Gastrocnemius medialis (tissue), 4 donors: ENCODE measurements around the gene GABARAPL1. TPM values are rescaled to one million over a fixed set of nuclear protein-coding genes. Genes with fewer than 3 reads are reported as not detected.
"Not testable (repeated sequence)": the region's sequence is repeated elsewhere in the genome, so short reads cannot be mapped to it uniquely, and the experiment has no call there.

ENCODE experiments used
- ATAC-seq, 2 donors: fragments of 150-250 bp; one replicate each; pipeline ENCODE4 v1.9.1; 2016
- DNase-seq, 2 donors: peaks; one replicate each; pipeline ENCODE4 v3.0.0-alpha.2; 2019
- H3K27ac ChIP-seq, 4 donors: fragments of 200-600 bp; sonication (generic); 1 replicate in 1 of 4; 2 replicates in 3 of 4; pipeline ENCODE4 v1.5.1; 2016 to 2018; ENCODE audit warnings: mild to moderate bottlenecking in 2 of 4, moderate library complexity in 1 of 4
- H3K27me3 ChIP-seq, 3 donors: fragments of 200-600 bp; sonication (generic) in 2 of 3; 1 replicate in 1 of 3; 2 replicates in 2 of 3; pipeline versions ENCODE4 v1.5.1 to v1.6.0; 2016 to 2019; ENCODE audit warnings: mild to moderate bottlenecking in 1 of 3, moderate library complexity in 1 of 3
- H3K36me3 ChIP-seq, 2 donors: fragments of 200-600 bp; sonication (generic) in 1 of 2; one replicate each; pipeline ENCODE4 v1.5.1; 2017 to 2018
- H3K4me1 ChIP-seq, 2 donors: fragments of 200-600 bp; sonication (generic) in 1 of 2; one replicate each; pipeline ENCODE4 v1.5.1; 2016 to 2017; ENCODE audit warnings: mild to moderate bottlenecking in 2 of 2
- H3K4me3 ChIP-seq, 4 donors: fragments of 200-600 bp; sonication (generic) in 3 of 4; 1 replicate in 1 of 4; 2 replicates in 3 of 4; pipeline ENCODE4 v1.5.1; 2016 to 2019; ENCODE audit warnings: mild to moderate bottlenecking in 2 of 4
- H3K9me3 ChIP-seq, 3 donors: fragments of 200-600 bp; sonication (generic) in 2 of 3; 1 replicate in 1 of 3; 2 replicates in 2 of 3; pipeline ENCODE4 v1.5.1; 2016 to 2019
- POLR2A ChIP-seq, 2 donors: fragments of 450-650 bp; IDR thresholded peaks; one replicate each; pipeline ENCODE4 v1.6.1; 2017; ENCODE audit warnings: antibody characterized with exemption in 2 of 2, mild to moderate bottlenecking in 2 of 2, moderate library complexity in 2 of 2
- in situ Hi-C, 4 donors: fragments of 200-750 bp; cut with MboI; loops; one replicate each; pipeline versions ENCODE4 v1.15.0 to v1.8.0; 2017; ENCODE audit warnings: low sequenced_read_pairs in 4 of 4
- intact Hi-C: fragments of 100-400 bp; cut with DNase I; formaldehyde crosslinking; loops from one replicate; pipeline ENCODE4 v1.15.1; 2023; ENCODE audit warnings: low total_unique reads
- total RNA-seq, 4 donors: library from RNA; depleted of rRNA; stranded (reverse); fragments of >200 nt; gene quantifications; one replicate each; pipeline versions ENCODE4 v1.1.0 to v1.2.3, GENCODE V29; 2016
- TF ChIP-seq, protein P1 (sequence below), 5 experiments: fragments of 450-650 bp in 3 of 5; fragments of 200-600 bp in 2 of 5; sonication (generic) in 2 of 5; IDR thresholded peaks in 4 of 5; conservative IDR thresholded peaks in 1 of 5; 1 replicate in 4 of 5; 2 replicates in 1 of 5; pipeline ENCODE4 v1.5.1; 2016 to 2019; ENCODE audit warnings: antibody characterized with exemption in 5 of 5, mild to moderate bottlenecking in 3 of 5, moderate library complexity in 3 of 5

Gene GABARAPL1
- total RNA-seq, 4 donors from 2014 or later, result 144 to 605 (median 175) TPM

GRCh38 chr12:10218021-10218420 is 5.3 kb downstream of the GABARAPL1 start:
- Histone ChIP-seq H3K36me3 (peaks cover 10 to 71% of the 10 kb centered on the region in 2 donors), H3K4me3 (peak overlapping the region in 1 of 4 donors; percentile 90), H3K4me1 (peaks cover 43 to 60% of the 10 kb centered on the region in 2 donors), H3K9me3 (no peaks in the 10 kb centered on the region), H3K27ac (peak overlapping the region; percentile 98 to 100 (median 98)), H3K27me3 (no peaks in the 10 kb centered on the region)
- in situ Hi-C loops (loop anchor here in 3 of 4 donors (5.0 to 25.0 kb wide), 3 partner anchors 489 to 1569 kb away; partner anchors contain the start of gene YBX3 (in 2 of the 3)), intact Hi-C loops (no loop called here)
- TF ChIP-seq, protein P1, sequence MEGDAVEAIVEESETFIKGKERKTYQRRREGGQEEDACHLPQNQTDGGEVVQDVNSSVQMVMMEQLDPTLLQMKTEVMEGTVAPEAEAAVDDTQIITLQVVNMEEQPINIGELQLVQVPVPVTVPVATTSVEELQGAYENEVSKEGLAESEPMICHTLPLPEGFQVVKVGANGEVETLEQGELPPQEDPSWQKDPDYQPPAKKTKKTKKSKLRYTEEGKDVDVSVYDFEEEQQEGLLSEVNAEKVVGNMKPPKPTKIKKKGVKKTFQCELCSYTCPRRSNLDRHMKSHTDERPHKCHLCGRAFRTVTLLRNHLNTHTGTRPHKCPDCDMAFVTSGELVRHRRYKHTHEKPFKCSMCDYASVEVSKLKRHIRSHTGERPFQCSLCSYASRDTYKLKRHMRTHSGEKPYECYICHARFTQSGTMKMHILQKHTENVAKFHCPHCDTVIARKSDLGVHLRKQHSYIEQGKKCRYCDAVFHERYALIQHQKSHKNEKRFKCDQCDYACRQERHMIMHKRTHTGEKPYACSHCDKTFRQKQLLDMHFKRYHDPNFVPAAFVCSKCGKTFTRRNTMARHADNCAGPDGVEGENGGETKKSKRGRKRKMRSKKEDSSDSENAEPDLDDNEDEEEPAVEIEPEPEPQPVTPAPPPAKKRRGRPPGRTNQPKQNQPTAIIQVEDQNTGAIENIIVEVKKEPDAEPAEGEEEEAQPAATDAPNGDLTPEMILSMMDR (IDR thresholded peaks at IDR 0.05 in 4 of 5, conservative IDR thresholded peaks at IDR 0.05 in 1 of 5), result no peak
- no peak for TF ChIP-seq POLR2A (IDR thresholded peaks at IDR 0.05)
- DNase-seq (no peak), ATAC-seq (no peak)

- in situ Hi-C loops, result loop anchor here in 3 of 4 donors (25.0 kb wide), 2 partner anchors 492 to 1567 kb away; partner anchors contain the start of gene YBX3 (in 2 of the 3)
- intact Hi-C loops, result no loop called here
Observed at GRCh38 chr12:10220398-10221077, 7.9 kb downstream of the GABARAPL1 start.

GRCh38 chr12:10221846-10222245 is 9.2 kb downstream of the GABARAPL1 start:
- intact Hi-C loops (no loop called here), in situ Hi-C loops (loop anchor here in 3 of 4 donors (25.0 kb wide), 2 partner anchors 490 to 1565 kb away; partner anchors contain the start of gene YBX3 (in 2 of the 3))
- TF ChIP-seq, protein P1 (IDR thresholded peaks at IDR 0.05 in 4 of 5, conservative IDR thresholded peaks at IDR 0.05 in 1 of 5), result no peak
- no peak for TF ChIP-seq POLR2A (IDR thresholded peaks at IDR 0.05)
- Histone ChIP-seq H3K27me3 (no peaks in the 10 kb centered on the region), H3K9me3 (no peaks in the 10 kb centered on the region), H3K36me3 (peaks cover 16 to 75% of the 10 kb centered on the region in 2 donors), H3K4me1 (peaks cover 27 to 51% of the 10 kb centered on the region in 2 donors), H3K27ac (peak overlapping the region; percentile 98 to 100 (median 98)), H3K4me3 (no peak overlapping the region)
- DNase-seq, result no peak
- ATAC-seq, result no peak

More at GRCh38 chr12:10220398-10221077, 7.9 kb downstream of the GABARAPL1 start:
- TF ChIP-seq, protein P1 (IDR thresholded peaks at IDR 0.05 in 4 of 5, conservative IDR thresholded peaks at IDR 0.05 in 1 of 5), result no peak
- peak in 1 of 2 donors; percentile 20 for TF ChIP-seq POLR2A (IDR thresholded peaks at IDR 0.05)
- Histone ChIP-seq H3K36me3 (peaks cover 16 to 81% of the 10 kb centered on the region in 2 donors), H3K9me3 (no peaks in the 10 kb centered on the region), H3K27me3 (no peaks in the 10 kb centered on the region), H3K27ac (peak overlapping the region; percentile 98 to 100 (median 98)), H3K4me1 (peaks cover 35 to 60% of the 10 kb centered on the region in 2 donors), H3K4me3 (no peak overlapping the region)
- ATAC-seq (peak; percentile 97 to 98), DNase-seq (peak; percentile 85 to 92)

GRCh38 chr12:10223208-10223607 is 10.5 kb downstream of the GABARAPL1 start:
- Histone ChIP-seq H3K9me3 (no peaks in the 10 kb centered on the region), H3K4me1 (peaks cover 19 to 43% of the 10 kb centered on the region in 2 donors), H3K27ac (peak overlapping the region in 2 of 4 donors; percentile 8 to 98), H3K4me3 (no peak overlapping the region), H3K36me3 (peaks cover 16 to 62% of the 10 kb centered on the region in 2 donors), H3K27me3 (no peaks in the 10 kb centered on the region)
- in situ Hi-C loops (loop anchor here in 3 of 4 donors (25.0 kb wide), 2 partner anchors 489 to 1564 kb away; partner anchors contain the start of gene YBX3 (in 2 of the 3)), intact Hi-C loops (no loop called here)
- no peak for ATAC-seq
- TF ChIP-seq, protein P1 (IDR thresholded peaks at IDR 0.05 in 4 of 5, conservative IDR thresholded peaks at IDR 0.05 in 1 of 5), result no peak
- peak in 1 of 2 donors; percentile 7 for TF ChIP-seq POLR2A (IDR thresholded peaks at IDR 0.05)
- no peak for DNase-seq

GRCh38 chr12:10225426-10225825 is 12.7 kb downstream of the GABARAPL1 start:
- H3K36me3 ChIP-seq, result peaks cover 13 to 40% of the 10 kb centered on the region in 2 donors
- H3K27me3 ChIP-seq, ATAC-seq, H3K9me3 ChIP-seq, H3K27ac ChIP-seq, H3K4me3 ChIP-seq, intact Hi-C loops, DNase-seq, in situ Hi-C loops: not testable (repeated sequence)
- peaks cover 10 to 21% of the 10 kb centered on the region in 2 donors for H3K4me1 ChIP-seq
